GM12878 (cell line): ENCODE results near the gene PVRIG.

Experiments
- BACH1 ChIP-seq: fragments of 450-650 bp; IDR thresholded peaks from 2 replicates; pipeline ENCODE4 v1.6.1; 2017; ENCODE audit warnings: mild to moderate bottlenecking, borderline replicate concordance
- BHLHE40 ChIP-seq, 2 experiments: fragments of 450-650 bp in 1 of 2; IDR thresholded peaks; 2 replicates each; pipeline ENCODE4 v1.6.1; 2011 to 2017; ENCODE audit warnings: low read depth in 2 of 2, borderline replicate concordance in 1 of 2, improper control_type of control experiment in 1 of 2, low read length in 1 of 2, mild to moderate bottlenecking in 1 of 2
- CHD2 ChIP-seq: IDR thresholded peaks from 2 replicates; pipeline ENCODE4 v1.6.1; 2011; ENCODE audit warnings: low read depth, low read length, improper control_type of control experiment, borderline replicate concordance
- CTCF ChIP-seq, 3 experiments: IDR thresholded peaks in 2 of 3; conservative IDR thresholded peaks in 1 of 3; 2 replicates each; pipeline ENCODE4 v1.5.1; 2011; ENCODE audit warnings: low read depth in 3 of 3, low read length in 3 of 3, mild to moderate bottlenecking in 3 of 3, control low read depth in 2 of 3, moderate library complexity in 2 of 3, inconsistent platforms in 1 of 3, mixed read lengths in 1 of 3; ENCODE audit not compliant: control insufficient read depth in 2 of 3, insufficient read depth in 1 of 3; ENCODE audit errors: extremely low read depth in 1 of 3
- EP300 ChIP-seq, 2 experiments: fragments of 150-350 bp in 1 of 2; IDR thresholded peaks; 2 replicates each; pipeline ENCODE4 v1.6.1; 2011 to 2012; ENCODE audit warnings: low read depth in 2 of 2, low read length in 2 of 2, borderline replicate concordance in 1 of 2, improper control_type of control experiment in 1 of 2, inconsistent platforms in 1 of 2; ENCODE audit not compliant: control insufficient read depth in 1 of 2
- EZH2 ChIP-seq: IDR thresholded peaks from 2 replicates; pipeline ENCODE4 v1.6.1; 2012; ENCODE audit warnings: low read depth, mild to moderate bottlenecking, control low read depth, inconsistent platforms, low read length, borderline replicate concordance; ENCODE audit not compliant: control insufficient read depth
- HDAC6 ChIP-seq: fragments of 200-600 bp; sonication (generic); IDR thresholded peaks from one replicate; pipeline ENCODE4 v1.8.0; 2017; ENCODE audit warnings: antibody characterized with exemption; ENCODE audit not compliant: unreplicated experiment
- JUND ChIP-seq: IDR thresholded peaks from 2 replicates; pipeline ENCODE4 v1.6.1; 2012; ENCODE audit warnings: low read depth, mild to moderate bottlenecking, low read length, improper control_type of control experiment, moderate library complexity
- MYC ChIP-seq: IDR thresholded peaks from 2 replicates; pipeline ENCODE4 v1.6.1; 2011; ENCODE audit warnings: mild to moderate bottlenecking, low read length, moderate library complexity, inconsistent platforms; ENCODE audit not compliant: insufficient read depth, insufficient replicate concordance, insufficient read length, severe bottlenecking
- POLR2A ChIP-seq: IDR thresholded peaks from 2 replicates; pipeline ENCODE4 v1.6.1; 2011; ENCODE audit warnings: low read depth, mild to moderate bottlenecking, low read length
- SIN3A ChIP-seq: IDR thresholded peaks from 2 replicates; pipeline ENCODE4 v1.6.1; 2012; ENCODE audit warnings: low read depth, low read length, improper control_type of control experiment
- SIX5 ChIP-seq: IDR thresholded peaks from 2 replicates; pipeline ENCODE4 v1.6.1; 2011; ENCODE audit warnings: mild to moderate bottlenecking, low read depth, low read length, moderate library complexity; ENCODE audit not compliant: severe bottlenecking
- TF ChIP-seq, protein P1 (sequence below): fragments of 450-650 bp; IDR thresholded peaks from 2 replicates; pipeline ENCODE4 v1.6.1; 2017; ENCODE audit warnings: mild to moderate bottlenecking, moderate library complexity
- TF ChIP-seq, protein P2 (sequence below): fragments of 450-650 bp; IDR thresholded peaks from 2 replicates; pipeline ENCODE4 v1.6.1; 2016; ENCODE audit warnings: mild to moderate bottlenecking, moderate library complexity, borderline replicate concordance

DNA sequence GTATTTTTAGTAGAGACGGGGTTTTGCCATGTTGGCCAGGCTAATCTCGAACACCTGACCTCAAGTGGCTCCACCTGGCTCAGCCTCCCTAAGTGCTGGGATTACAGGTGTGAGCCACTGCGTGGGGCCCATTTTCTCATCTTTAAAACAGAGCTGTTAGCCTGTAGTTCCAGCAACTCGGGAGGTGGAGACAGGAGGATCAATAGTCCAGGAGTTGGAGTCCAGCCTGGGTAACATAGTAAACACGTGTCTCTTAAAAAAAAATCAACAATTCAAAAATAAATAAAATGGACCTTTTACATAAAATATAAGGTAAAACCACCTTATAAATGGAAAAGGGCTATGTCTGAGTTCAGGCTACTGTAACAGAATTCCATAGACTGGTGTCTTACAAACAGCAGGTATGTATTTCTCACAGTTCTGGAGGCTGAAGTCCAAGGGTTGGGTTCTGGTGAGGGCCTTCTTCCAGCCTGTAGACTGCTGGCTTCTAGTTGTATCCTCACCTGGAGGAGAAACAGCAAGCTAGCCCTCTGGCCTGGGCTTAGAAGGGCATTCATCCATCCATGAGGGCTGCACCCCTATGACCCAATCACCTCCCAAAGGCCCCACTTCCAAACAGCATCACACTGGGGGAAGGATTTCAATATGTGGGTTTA lies 7.0 kb upstream of the PVRIG start:
- TF ChIP-seq, protein P1, sequence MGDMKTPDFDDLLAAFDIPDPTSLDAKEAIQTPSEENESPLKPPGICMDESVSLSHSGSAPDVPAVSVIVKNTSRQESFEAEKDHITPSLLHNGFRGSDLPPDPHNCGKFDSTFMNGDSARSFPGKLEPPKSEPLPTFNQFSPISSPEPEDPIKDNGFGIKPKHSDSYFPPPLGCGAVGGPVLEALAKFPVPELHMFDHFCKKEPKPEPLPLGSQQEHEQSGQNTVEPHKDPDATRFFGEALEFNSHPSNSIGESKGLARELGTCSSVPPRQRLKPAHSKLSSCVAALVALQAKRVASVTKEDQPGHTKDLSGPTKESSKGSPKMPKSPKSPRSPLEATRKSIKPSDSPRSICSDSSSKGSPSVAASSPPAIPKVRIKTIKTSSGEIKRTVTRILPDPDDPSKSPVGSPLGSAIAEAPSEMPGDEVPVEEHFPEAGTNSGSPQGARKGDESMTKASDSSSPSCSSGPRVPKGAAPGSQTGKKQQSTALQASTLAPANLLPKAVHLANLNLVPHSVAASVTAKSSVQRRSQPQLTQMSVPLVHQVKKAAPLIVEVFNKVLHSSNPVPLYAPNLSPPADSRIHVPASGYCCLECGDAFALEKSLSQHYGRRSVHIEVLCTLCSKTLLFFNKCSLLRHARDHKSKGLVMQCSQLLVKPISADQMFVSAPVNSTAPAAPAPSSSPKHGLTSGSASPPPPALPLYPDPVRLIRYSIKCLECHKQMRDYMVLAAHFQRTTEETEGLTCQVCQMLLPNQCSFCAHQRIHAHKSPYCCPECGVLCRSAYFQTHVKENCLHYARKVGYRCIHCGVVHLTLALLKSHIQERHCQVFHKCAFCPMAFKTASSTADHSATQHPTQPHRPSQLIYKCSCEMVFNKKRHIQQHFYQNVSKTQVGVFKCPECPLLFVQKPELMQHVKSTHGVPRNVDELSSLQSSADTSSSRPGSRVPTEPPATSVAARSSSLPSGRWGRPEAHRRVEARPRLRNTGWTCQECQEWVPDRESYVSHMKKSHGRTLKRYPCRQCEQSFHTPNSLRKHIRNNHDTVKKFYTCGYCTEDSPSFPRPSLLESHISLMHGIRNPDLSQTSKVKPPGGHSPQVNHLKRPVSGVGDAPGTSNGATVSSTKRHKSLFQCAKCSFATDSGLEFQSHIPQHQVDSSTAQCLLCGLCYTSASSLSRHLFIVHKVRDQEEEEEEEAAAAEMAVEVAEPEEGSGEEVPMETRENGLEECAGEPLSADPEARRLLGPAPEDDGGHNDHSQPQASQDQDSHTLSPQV, result no peak
- TF ChIP-seq CHD2 (no peak), JUND (no peak), EP300 (IDR thresholded peaks at IDR 0.05; ENCODE audit: borderline replicate concordance in 1 of 2, control insufficient read depth in 1 of 2, low read depth in 2 of 2, low read length in 2 of 2) (no peak), CTCF (IDR thresholded peaks at IDR 0.05 in 2 of 3, conservative IDR thresholded peaks at IDR 0.05 in 1 of 3; ENCODE audit: control insufficient read depth in 2 of 3, extremely low read depth in 1 of 3, insufficient read depth in 1 of 3, low read depth in 3 of 3, low read length in 3 of 3) (no peak), MYC (no peak), HDAC6 (no peak), SIN3A (no peak), EZH2 (no peak), POLR2A (no peak), BACH1 (no peak), BHLHE40 (IDR thresholded peaks at IDR 0.05; ENCODE audit: borderline replicate concordance in 1 of 2, low read depth in 2 of 2, low read length in 1 of 2) (no peak), SIX5 (no peak)
- TF ChIP-seq, protein P2, sequence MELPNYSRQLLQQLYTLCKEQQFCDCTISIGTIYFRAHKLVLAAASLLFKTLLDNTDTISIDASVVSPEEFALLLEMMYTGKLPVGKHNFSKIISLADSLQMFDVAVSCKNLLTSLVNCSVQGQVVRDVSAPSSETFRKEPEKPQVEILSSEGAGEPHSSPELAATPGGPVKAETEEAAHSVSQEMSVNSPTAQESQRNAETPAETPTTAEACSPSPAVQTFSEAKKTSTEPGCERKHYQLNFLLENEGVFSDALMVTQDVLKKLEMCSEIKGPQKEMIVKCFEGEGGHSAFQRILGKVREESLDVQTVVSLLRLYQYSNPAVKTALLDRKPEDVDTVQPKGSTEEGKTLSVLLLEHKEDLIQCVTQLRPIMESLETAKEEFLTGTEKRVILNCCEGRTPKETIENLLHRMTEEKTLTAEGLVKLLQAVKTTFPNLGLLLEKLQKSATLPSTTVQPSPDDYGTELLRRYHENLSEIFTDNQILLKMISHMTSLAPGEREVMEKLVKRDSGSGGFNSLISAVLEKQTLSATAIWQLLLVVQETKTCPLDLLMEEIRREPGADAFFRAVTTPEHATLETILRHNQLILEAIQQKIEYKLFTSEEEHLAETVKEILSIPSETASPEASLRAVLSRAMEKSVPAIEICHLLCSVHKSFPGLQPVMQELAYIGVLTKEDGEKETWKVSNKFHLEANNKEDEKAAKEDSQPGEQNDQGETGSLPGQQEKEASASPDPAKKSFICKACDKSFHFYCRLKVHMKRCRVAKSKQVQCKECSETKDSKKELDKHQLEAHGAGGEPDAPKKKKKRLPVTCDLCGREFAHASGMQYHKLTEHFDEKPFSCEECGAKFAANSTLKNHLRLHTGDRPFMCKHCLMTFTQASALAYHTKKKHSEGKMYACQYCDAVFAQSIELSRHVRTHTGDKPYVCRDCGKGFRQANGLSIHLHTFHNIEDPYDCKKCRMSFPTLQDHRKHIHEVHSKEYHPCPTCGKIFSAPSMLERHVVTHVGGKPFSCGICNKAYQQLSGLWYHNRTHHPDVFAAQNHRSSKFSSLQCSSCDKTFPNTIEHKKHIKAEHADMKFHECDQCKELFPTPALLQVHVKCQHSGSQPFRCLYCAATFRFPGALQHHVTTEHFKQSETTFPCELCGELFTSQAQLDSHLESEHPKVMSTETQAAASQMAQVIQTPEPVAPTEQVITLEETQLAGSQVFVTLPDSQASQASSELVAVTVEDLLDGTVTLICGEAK, result no peak
